Lower leg skin (tissue), 4 donors: Measurements from ENCODE around the gene D2HGDH. TPM values are rescaled to one million over a fixed set of nuclear protein-coding genes. Genes with fewer than 3 reads are reported as not detected.
"Not testable (repeated sequence)": the region's sequence is repeated elsewhere in the genome, so short reads cannot be mapped to it uniquely, and the experiment has no call there.

Experiments
- DNase-seq, 2 donors: peaks; one replicate each; pipeline ENCODE4 v3.0.0-alpha.2; 2019; ENCODE audit warnings: low spot score in 2 of 2
- H3K4me3 ChIP-seq: fragments of 200-600 bp; sonication (generic); 2 replicates; pipeline ENCODE4 v1.5.1; 2017; ENCODE audit warnings: mild to moderate bottlenecking, low read depth; ENCODE audit not compliant: poor library complexity, severe bottlenecking
- CTCF ChIP-seq, 3 donors: fragments of 450-650 bp; IDR thresholded peaks; one replicate each; pipeline ENCODE4 v1.5.1; 2016; ENCODE audit warnings: antibody characterized with exemption in 3 of 3, mild to moderate bottlenecking in 3 of 3, moderate library complexity in 2 of 3
- POLR2A ChIP-seq, 2 donors: fragments of 450-650 bp; IDR thresholded peaks; one replicate each; pipeline ENCODE4 v1.6.1; 2016 to 2017; ENCODE audit warnings: antibody characterized with exemption in 2 of 2, mild to moderate bottlenecking in 1 of 2, moderate library complexity in 1 of 2
- WGBS, 2 donors: methylation state at CpG; one replicate each; pipeline ENCODE4 v1.1.5; 2018; 5-methylcytosine and 5-hydroxymethylcytosine counted together
- intact Hi-C: fragments of 100-400 bp; cut with DNase I; formaldehyde crosslinking; loops from one replicate; pipeline ENCODE4 v1.15.0; 2023; ENCODE audit warnings: low total_unique reads
- total RNA-seq, 4 donors: library from RNA; depleted of rRNA; stranded (reverse); fragments of >200 nt; gene quantifications; one replicate each; pipeline ENCODE4 v1.1.0, GENCODE V29; 2016

The D2HGDH gene
- total RNA-seq, 4 donors from 2014 or later = 34.8 to 65.1 (median 48.2) TPM

DNA sequence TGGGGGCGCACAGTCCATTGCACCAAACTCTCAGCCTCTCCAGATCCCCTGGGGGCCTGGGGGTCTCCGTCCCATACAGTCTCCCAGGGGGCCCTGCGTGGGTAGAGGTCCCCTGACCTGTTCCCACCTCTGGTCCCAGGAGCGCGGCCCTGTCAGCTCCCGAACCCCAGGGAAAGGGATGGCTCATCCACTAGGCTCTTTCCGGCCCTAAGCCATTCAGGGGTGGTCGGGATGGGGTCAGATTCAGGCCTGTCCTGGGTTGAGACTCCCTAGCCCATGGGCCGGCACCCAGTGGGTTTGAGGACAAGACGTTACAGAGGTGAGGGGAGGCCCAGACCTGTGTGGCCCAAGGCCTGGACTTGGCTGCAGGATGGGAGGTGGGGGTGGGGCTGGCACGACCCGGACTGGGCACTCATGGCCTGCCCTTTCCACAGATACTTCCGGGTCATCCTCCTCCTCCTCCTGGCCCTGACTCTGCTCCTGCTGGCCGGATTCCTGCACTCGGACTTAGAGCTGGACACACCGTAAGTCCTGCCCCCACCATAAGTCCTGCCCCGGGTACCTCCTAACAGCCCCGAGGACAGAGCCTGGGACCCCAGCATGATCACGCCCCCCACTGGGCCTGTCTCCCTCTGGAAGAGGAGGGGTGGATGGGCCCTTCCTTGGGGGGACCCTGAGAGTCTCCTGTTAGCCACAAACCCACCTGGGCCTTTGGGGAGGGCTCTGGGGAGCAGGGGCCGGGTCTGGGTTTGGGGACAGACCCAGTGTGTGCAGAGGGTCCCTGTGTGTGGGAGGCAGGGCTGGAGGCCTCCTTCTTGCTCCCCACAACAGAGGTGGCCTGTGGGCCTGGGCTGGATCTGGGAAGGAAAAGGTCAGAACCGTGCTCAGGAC lies 64.4 kb downstream of the D2HGDH start:
- no peak overlapping the region for H3K4me3 ChIP-seq
- WGBS, 2 donors = 88 to 90% methylated on average over 19 to 20 of the region's 21 CpGs
- peak in 1 of 2 donors; percentile 9 for DNase-seq
- intact Hi-C loops = no loop called here
- TF ChIP-seq CTCF (IDR thresholded peaks at IDR 0.05) (no peak), POLR2A (IDR thresholded peaks at IDR 0.05) (no peak)

DNA sequence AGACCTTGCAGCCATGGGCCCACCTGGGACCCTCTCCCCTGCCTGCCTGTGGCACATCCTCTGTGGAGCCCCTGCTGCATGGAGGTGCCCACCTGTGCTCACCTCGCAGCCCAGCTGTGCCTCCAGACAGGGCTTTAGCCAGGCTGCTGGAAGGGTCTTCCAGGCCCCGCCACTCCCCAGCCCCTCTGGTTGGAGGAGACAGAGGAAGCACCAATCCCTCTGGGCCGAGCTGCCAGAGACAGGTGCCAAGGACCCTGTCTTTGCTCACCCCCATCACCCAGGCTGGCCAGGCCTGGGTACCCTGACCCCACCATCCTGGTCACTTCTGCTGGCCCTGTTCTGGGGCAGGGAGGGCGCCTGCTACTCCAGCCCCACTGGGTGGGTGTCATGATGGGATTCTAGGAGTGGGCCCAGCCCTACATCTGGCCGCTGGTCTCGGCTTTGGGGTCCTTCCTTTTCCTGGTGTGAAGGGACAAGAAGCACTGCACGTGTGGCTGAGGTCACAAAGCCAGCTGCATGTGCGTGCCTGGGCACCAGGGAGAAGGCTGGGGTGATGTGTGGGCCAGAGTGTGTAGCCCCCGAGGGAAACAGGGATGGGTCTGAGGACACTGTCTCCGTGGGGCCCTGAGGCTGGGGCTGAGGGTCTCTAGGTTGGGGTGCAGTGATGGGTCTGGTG lies 65.2 kb downstream of the D2HGDH start:
- 88 to 90% methylated on average over 8 of the region's 10 CpGs for WGBS, 2 donors
- TF ChIP-seq CTCF (IDR thresholded peaks at IDR 0.05) (no peak), POLR2A (IDR thresholded peaks at IDR 0.05) (no peak)
- no peak overlapping the region for H3K4me3 ChIP-seq
- DNase-seq = peak in 1 of 2 donors; percentile 6
- intact Hi-C loops = no loop called here

DNA sequence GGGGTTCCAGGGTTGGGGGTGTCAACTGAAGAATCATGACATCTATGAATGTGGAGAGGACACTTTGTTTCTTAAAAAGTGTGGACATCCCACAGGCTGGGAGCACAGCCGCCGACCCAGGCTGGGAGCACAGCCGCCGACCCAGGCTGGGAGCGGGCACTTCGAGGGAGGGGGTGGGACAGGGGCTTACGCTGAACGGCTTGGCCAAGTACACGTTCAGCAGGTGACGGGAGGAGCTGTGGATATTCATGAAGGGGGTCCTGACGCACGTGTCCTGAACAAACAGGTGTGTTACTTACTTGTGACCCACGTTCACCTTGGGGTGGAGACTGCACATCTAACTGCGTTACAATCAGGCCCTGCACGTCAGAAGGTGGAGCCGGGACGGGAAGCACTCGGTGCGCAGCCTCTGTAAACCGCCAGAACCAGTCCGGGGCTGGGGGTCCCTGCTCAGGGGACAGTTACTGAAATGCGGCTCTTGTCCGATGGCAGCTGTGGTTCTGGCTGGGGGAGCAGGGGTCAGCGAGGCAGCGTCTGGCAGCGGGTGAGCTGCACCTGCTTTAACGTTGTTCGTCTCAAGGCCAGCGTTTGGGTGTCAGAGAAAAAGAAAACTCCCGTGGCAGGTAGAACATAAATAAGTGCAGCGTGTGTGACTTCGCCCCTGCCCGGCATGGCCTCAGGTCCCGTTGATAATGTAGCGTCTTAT lies 65.9 kb downstream of the D2HGDH start:
- 76 to 82% methylated on average over 35 of the region's 35 CpGs for WGBS, 2 donors
- H3K4me3 ChIP-seq, intact Hi-C loops: not testable (repeated sequence)
- peak in 1 of 2 donors; percentile 9 for DNase-seq

GRCh38 chr2:241801611-241802420 lies 67.4 kb downstream of the D2HGDH start:
- 76 to 82% methylated on average over 38 to 44 of the region's 44 CpGs for WGBS, 2 donors
- no peak for TF ChIP-seq POLR2A (IDR thresholded peaks at IDR 0.05)
- no peak for TF ChIP-seq CTCF (IDR thresholded peaks at IDR 0.05)
- DNase-seq = no peak
- intact Hi-C loops = no loop called here
- no peak overlapping the region for H3K4me3 ChIP-seq

- TF ChIP-seq CTCF (IDR thresholded peaks at IDR 0.05) (no peak), POLR2A (IDR thresholded peaks at IDR 0.05) (no peak)
- WGBS, 2 donors = 42 to 73% methylated on average over 17 to 31 of the region's 32 CpGs
- no peak overlapping the region for H3K4me3 ChIP-seq
- peak in 1 of 2 donors; percentile 81 for DNase-seq
- intact Hi-C loops = no loop called here
Measured at GRCh38 chr2:241802421-241803318, 68.2 kb downstream of the D2HGDH start.
